Subcutaneous abdominal adipose tissue (tissue), 5 donors: ENCODE results near the gene RSAD2.
"Not testable (repeated sequence)": the region's sequence is repeated elsewhere in the genome, so short reads cannot be mapped to it uniquely, and the experiment has no call there.

Experiments used
- H3K27ac ChIP-seq: one replicate; pipeline ENCODE4 v1.7.0; 2013; ENCODE audit warnings: low read depth, mild to moderate bottlenecking, inconsistent platforms, low read length, moderate library complexity
- H3K27me3 ChIP-seq, 5 donors: one replicate each; pipeline ENCODE4 v1.7.0; 2013; ENCODE audit warnings: low read length in 5 of 5, inconsistent platforms in 1 of 5; ENCODE audit not compliant: control insufficient read depth in 5 of 5, insufficient read depth in 4 of 5
- H3K36me3 ChIP-seq, 5 donors: one replicate each; pipeline ENCODE4 v1.7.0; 2013; ENCODE audit warnings: low read length in 5 of 5; ENCODE audit not compliant: control insufficient read depth in 5 of 5, insufficient read depth in 5 of 5
- H3K4me1 ChIP-seq, 5 donors: one replicate each; pipeline ENCODE4 v1.7.0; 2013; ENCODE audit warnings: low read length in 5 of 5, mild to moderate bottlenecking in 3 of 5, moderate library complexity in 1 of 5; ENCODE audit not compliant: control insufficient read depth in 5 of 5, insufficient read depth in 5 of 5
- H3K4me3 ChIP-seq, 5 donors: one replicate each; pipeline ENCODE4 v1.7.0; 2013; ENCODE audit warnings: low read length in 5 of 5, low read depth in 1 of 5
- H3K9ac ChIP-seq, 5 donors: one replicate each; pipeline ENCODE4 v1.7.0; 2013; ENCODE audit warnings: low read length in 5 of 5, mild to moderate bottlenecking in 4 of 5, moderate library complexity in 3 of 5
- H3K9me3 ChIP-seq, 5 donors: one replicate each; pipeline ENCODE4 v1.7.0; 2013; ENCODE audit warnings: low read length in 5 of 5; ENCODE audit not compliant: control insufficient read depth in 5 of 5
- donor health status: healthy.
- donor health status: healthy.
- donor health status: healthy.
- donor health status: healthy.
- donor health status: healthy.

The RSAD2 gene

DNA sequence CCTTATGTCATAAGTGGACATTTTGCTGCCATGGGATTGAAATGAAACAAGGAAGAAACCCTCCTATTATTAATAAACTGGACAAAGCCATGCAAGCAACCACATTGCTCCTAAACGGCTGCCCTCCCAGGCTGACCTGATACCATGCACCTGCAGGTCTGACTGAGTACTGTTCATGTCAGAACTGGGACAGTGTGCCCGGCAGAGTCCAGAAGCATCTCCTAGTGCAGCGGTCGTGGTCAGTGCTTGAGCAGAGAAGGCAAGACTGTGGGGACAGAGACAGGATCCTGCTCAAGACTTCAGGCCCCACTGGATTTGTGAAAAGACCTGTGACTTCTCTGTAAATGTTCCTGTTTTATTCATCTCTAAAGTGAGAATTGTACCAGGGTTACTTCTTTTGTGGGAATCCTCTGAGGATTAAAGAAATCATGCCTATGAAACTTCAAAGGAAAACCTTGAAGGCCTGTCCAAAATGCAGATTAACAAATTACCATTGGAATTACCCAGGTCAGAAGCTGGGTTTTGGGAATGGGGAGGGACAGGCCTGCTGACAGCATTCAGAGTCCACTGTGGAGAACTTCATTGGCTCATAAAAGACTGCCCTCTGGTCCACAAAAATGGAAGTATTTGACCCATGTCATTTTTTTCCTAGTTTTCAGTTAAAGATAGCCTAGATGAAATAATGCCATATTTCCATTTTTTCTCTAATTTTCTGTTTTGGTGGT is 53.5 kb downstream of the RSAD2 start:
- no peaks in the 10 kb centered on the region for H3K36me3 ChIP-seq
- H3K9me3 ChIP-seq, result no peaks in the 10 kb centered on the region
- H3K4me3 ChIP-seq, result no peak overlapping the region
- H3K9ac ChIP-seq, result no peak overlapping the region
- H3K27me3 ChIP-seq, result no peaks in the 10 kb centered on the region
- H3K27ac ChIP-seq, result no peak overlapping the region
- peaks cover 0 to 30% (median 23%) of the 10 kb centered on the region in 5 donors for H3K4me1 ChIP-seq

GRCh38 chr2:6931753-6932152 is 54.2 kb downstream of the RSAD2 start:
- Histone ChIP-seq H3K4me3 (no peak overlapping the region), H3K9ac (no peak overlapping the region), H3K9me3 (no peaks in the 10 kb centered on the region), H3K4me1 (peaks cover 0 to 24% (median 21%) of the 10 kb centered on the region in 5 donors), H3K36me3 (no peaks in the 10 kb centered on the region), H3K27ac (no peak overlapping the region), H3K27me3 (no peaks in the 10 kb centered on the region)

- Histone ChIP-seq H3K9ac (no peak overlapping the region), H3K9me3 (no peaks in the 10 kb centered on the region), H3K27ac (no peak overlapping the region), H3K36me3 (no peaks in the 10 kb centered on the region), H3K4me1 (peaks cover 0 to 19% (median 17%) of the 10 kb centered on the region in 5 donors), H3K4me3 (no peak overlapping the region), H3K27me3 (no peaks in the 10 kb centered on the region)
Measured at GRCh38 chr2:6932206-6932605, 54.6 kb downstream of the RSAD2 start.

DNA sequence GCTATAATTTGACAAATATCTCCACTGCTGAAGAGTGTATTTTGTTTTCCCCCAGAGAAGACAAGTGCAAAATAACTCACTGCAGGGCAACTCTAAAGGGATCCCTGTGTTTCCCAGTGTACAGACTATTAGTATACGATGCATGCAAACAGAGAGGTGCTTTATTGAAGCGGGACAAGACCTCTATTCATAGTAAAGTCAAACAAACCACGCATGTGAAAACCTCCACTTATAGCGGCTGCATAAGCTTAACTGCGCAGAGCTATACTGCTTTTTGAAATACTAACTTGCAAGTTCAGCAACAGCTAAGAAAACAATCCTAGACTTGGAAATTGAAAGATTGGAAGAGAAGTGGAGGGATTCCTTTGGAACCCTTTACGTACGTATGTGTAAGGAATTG is 55.3 kb downstream of the RSAD2 start:
- Histone ChIP-seq H3K4me1 (peaks cover 0 to 15% (median 13%) of the 10 kb centered on the region in 5 donors), H3K27ac (no peak overlapping the region), H3K4me3 (no peak overlapping the region)

DNA sequence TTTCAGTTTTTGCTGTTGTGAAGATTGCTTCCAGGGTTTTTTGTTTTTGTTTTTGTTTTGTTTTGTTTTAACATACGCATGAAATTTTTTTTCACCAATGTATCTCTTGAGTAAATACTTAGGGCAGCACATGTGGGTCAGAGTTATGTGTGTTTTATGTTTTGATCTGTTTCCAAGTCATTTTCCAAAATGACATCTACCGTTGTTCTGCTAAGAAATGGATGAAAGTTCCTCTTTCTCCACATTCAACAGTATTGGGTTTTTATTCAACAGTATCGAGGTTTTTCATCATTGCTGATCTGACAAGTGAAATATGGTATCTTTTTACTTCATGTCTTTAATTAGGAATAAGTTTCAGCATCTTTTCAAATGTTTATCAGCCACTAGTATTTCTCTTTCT is 56.3 kb downstream of the RSAD2 start:
- Histone ChIP-seq H3K9me3 (no peaks in the 10 kb centered on the region), H3K36me3 (no peaks in the 10 kb centered on the region), H3K27me3 (no peaks in the 10 kb centered on the region), H3K9ac (no peak overlapping the region), H3K4me3 (no peak overlapping the region), H3K4me1 (peaks cover 0 to 13% (median 11%) of the 10 kb centered on the region in 5 donors), H3K27ac (no peak overlapping the region)

More for the DNA sequence above, 55.3 kb downstream of the RSAD2 start:
- no peaks in the 10 kb centered on the region for H3K9me3 ChIP-seq
- no peak overlapping the region for H3K9ac ChIP-seq
- no peaks in the 10 kb centered on the region for H3K36me3 ChIP-seq
- H3K27me3 ChIP-seq, result no peaks in the 10 kb centered on the region

DNA sequence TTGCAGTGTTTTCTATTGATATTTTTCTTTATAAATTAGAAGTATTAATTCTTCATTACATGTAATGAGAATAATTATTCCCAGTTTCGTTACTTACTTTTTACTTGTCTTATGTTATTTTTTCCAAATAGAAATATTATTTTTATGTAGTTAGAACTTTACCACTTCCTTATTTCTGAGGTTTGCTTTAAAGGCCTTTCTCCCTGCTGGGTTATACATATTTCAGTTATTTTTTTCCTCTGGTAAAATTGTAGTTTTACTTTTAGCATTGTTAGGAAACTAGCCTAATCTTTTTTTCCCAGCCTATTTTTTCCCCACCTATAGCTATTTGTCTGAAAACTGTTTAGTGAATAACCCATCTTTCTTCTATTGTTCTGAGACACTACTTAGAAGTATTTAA is 56.8 kb downstream of the RSAD2 start:
- Histone ChIP-seq H3K9me3 (no peaks in the 10 kb centered on the region), H3K4me1 (peaks cover 0 to 13% (median 8%) of the 10 kb centered on the region in 5 donors), H3K9ac (no peak overlapping the region)

DNA sequence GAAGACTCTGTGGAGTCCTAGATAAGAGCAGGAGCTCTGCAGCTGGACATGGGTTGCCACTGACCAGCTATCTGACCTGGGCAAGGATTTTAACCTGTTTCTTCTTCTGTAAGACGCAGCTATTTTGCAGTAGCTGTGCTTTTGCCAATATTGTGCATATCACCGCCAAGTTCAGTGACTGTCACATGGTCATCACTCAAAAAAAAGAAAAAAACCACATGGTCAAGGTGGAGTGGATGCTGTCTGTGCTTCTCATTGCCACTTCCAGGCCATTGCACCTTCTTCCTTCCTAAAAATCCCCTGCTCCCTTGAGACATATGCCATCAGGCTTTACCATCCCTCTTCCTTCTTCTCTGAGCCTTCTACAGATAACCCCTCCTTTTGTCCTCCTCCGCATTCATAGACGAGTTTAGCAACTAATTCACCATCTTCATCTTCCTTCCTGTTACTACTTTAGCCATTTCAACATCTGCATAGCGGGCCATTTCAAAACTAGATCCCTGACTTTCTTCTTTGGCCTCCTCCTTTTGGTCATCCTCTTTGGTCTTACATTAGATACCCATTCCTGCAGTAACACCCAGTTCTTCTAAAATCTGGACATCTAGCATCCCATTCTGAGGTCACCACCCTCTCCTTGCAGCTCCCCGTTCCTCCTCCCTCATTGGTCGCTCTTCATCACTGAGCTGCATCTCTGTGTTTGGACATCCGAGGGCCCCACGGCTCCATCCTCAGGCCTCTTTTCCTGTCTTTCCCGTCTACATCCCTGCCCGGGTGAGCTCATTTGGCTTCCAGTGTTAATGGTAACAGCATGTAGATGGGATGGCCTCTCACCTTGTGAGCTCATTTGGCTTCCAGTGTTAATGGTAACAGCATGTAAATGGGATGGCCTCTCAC is 57.4 kb downstream of the RSAD2 start:
- no peaks in the 10 kb centered on the region for H3K27me3 ChIP-seq
- no peak overlapping the region for H3K9ac ChIP-seq
- no peaks in the 10 kb centered on the region for H3K9me3 ChIP-seq
- H3K4me3 ChIP-seq, result no peak overlapping the region
- H3K27ac ChIP-seq, result no peak overlapping the region
- no peaks in the 10 kb centered on the region for H3K36me3 ChIP-seq
- H3K4me1 ChIP-seq, result peaks cover 0 to 13% (median 3%) of the 10 kb centered on the region in 5 donors

More for the DNA sequence above, 56.8 kb downstream of the RSAD2 start:
- H3K4me3 ChIP-seq, result no peak overlapping the region
- no peaks in the 10 kb centered on the region for H3K36me3 ChIP-seq
- H3K27ac ChIP-seq, result no peak overlapping the region
- no peaks in the 10 kb centered on the region for H3K27me3 ChIP-seq

GRCh38 chr2:6935652-6936020 is 58.1 kb downstream of the RSAD2 start:
- not testable (repeated sequence) for H3K9me3 ChIP-seq, H3K27me3 ChIP-seq, H3K27ac ChIP-seq, H3K4me3 ChIP-seq, H3K36me3 ChIP-seq, H3K9ac ChIP-seq
- H3K4me1 ChIP-seq, result peaks cover 0 to 13% (median 3%) of the 10 kb centered on the region in 5 donors

DNA sequence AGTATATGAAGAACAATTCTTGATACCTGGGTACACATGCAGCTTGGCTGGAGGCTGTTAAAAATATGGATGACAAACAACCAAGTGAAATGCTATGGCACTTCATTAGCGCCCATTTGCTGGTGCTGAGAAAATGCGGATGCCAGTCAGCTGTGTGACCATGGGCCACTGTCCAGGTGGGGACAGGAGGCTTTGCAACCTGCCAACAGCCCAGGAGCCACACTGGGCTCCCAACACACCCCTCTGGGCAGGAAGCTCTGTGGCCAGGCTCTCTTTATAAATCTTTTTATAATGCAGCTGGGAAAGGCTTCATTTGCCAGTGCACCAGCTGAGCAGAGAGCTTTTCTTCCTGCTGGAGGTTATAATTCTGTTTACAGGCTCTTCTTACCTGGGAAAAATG is 59.6 kb downstream of the RSAD2 start:
- no peak overlapping the region for H3K4me3 ChIP-seq
- no peak overlapping the region for H3K27ac ChIP-seq
- H3K27me3 ChIP-seq, result no peaks in the 10 kb centered on the region
- no peaks in the 10 kb centered on the region for H3K9me3 ChIP-seq
- peaks cover 0 to 6% (median 3%) of the 10 kb centered on the region in 5 donors for H3K4me1 ChIP-seq
- H3K36me3 ChIP-seq, result peaks cover 0 to 14% (median 7%) of the 10 kb centered on the region in 5 donors
- no peak overlapping the region for H3K9ac ChIP-seq

GRCh38 chr2:6937582-6937981 is 60.0 kb downstream of the RSAD2 start:
- Histone ChIP-seq H3K9ac (no peak overlapping the region), H3K4me3 (no peak overlapping the region), H3K27me3 (no peaks in the 10 kb centered on the region), H3K4me1 (peaks cover 0 to 6% (median 3%) of the 10 kb centered on the region in 5 donors), H3K9me3 (no peaks in the 10 kb centered on the region), H3K36me3 (peaks cover 0 to 15% (median 9%) of the 10 kb centered on the region in 5 donors), H3K27ac (no peak overlapping the region)
